Stimulated activated CD8-positive, alpha-beta memory T cell treated with anti-CD3 and anti-CD28 coated beads, Interleukin-7, amount 100 ng/mL, for 48 hours (primary cell): Measurements from ENCODE around the gene HOXC5.

ENCODE experiments used
- DNase-seq, 2 donors: peaks; one replicate each; pipeline ENCODE4 v3.0.0-alpha.2; 2020; ENCODE audit warnings: low read depth in 1 of 2; ENCODE audit errors: extremely low read depth in 1 of 2

HOXC5 gene

GRCh38 chr12:53995378-53996239 is 37.2 kb upstream of the HOXC5 start:
- DNase-seq, result no peak

GRCh38 chr12:53996240-53997203 is 36.3 kb upstream of the HOXC5 start:
- no peak for DNase-seq

DNA sequence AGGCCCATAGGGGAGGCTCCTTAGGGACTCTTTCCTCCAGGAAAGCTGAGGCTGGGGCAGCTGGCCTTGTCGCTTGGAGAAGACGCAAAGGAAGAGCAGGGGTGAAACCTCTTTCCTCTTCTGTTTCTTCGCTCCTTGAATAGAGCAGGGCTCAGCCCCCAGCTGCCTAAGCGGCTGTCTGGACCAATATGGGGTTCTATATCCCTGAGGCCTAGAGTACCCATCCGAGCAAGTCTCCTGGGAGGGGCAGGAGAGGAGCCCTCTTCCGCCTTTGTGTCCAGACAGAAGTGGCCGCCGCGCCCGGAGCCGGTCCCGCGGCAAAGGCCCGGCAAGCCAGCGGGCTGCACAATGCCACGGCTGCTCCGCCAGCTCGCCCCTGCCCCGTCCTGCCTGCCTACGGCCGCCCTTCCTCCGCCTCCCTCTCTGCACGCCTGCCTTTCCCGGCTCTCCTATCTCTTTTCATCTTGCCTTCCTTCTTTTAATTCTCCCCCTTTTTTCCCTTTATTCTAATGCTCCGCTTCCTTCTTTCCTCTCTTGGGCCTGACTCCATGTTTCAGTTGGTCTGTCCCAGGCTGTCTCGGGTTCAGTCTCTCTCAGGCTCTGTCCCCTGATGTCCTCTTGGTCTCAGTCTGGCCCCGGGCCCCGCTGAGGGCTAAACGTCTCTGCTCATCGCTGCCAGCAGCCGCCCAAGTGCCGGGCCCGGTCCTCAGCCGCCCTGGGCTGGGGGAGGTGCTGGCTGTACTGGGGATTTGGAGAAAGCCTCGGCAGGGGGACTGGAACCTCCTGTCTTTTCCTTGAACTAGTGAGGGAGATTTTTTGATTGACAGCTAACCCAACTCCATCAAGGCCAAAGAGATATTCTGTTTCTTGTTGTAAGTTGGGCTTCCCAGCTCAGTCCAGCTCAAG is 35.4 kb upstream of the HOXC5 start:
- DNase-seq, result no peak

- DNase-seq, result no peak
Measured at GRCh38 chr12:53998110-53998899, 34.5 kb upstream of the HOXC5 start.

DNA sequence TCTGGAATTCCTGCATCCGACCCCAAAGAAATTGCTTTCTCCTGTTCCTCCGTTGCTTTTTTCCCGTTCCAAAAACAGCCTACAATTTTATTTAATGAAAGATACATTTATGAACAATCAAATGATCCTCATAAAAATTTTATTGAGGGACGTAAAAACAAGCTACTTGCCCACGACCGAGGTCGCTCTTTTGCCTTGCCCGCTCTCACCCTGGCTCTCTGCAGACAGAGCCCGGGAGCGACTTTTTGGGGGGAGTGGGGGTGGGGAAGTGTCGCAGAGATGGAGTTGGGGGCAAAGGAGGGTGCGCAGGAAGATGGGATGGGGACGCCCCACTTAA is 34.0 kb upstream of the HOXC5 start:
- DNase-seq, result no peak

DNA sequence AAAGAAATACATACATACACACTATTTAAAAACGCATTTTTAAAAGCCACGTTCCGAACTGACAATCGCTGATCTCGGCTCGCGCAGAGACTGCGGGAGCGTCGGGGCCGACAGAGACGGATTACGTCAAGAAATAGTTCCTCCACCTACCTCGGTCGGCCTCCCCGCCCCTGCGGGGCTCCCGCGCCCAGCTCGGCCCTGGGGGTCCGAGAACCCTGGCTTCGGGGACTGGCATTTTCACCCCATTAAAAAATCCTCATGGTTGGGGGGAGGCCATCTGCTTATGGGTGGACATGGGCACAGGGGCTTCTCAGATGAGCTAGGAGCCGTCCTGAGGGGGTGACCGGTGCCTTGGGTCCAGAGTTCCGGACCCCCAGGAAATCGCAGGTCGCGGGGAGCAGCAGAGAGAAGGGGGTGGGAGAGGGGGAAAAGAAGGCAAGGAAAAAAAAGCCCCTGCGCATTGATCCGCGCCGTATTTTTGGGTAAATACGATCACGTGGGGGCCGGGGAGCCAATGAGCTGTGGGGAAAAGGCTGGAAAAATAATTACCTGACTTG is 33.2 kb upstream of the HOXC5 start:
- DNase-seq, result no peak

GRCh38 chr12:54000116-54001114 is 32.4 kb upstream of the HOXC5 start, which contains the start of gene HOXC9:
Gene HOXC9 (plus strand): TSS chr12:54000161. CDS start chr12:54000189, 28 bp downstream.
- no peak for DNase-seq

DNA sequence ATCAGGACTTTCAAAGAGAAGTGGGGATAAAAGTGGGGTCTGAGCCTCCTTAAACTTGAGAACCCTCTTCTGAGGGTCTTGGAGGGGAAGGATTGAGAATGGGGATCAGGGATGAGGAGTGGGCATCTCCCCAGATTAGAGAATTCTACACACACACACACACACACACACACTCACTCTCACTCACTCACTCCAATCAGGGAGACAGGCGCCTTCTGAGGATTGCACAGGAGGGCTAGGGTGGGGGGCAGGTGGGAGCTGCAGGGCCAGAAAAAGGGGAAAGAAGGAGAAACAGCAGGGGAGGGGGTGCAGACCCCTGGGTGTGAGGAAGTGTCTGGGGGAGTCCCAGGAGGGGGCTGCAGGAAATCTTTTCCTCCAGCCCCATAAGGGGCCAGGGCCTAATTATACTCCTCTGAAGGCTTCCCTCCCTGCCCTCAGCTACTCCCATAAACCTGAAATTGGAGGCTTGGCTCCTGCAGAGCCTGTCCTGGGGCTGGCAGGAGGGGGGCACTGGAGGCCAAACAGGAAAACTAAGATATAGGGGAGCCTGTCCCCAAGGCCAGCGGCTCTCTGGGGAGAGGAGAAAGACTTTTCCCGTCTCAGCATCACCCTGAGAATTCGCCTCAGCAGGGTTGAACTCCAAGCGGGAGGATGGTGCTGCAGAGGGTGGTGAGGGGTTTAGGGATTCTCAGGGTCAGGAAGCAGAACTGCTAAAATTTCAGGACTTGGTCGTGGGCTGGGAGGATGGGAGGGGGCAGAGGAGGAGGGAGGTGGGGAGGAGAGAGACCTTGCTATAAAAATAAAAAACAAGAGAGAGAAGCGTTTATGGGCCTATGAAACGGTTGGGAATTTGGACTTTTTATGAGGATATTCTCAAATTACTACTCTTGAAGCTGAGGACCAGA is 31.3 kb upstream of the HOXC5 start:
- DNase-seq, result no peak

DNA sequence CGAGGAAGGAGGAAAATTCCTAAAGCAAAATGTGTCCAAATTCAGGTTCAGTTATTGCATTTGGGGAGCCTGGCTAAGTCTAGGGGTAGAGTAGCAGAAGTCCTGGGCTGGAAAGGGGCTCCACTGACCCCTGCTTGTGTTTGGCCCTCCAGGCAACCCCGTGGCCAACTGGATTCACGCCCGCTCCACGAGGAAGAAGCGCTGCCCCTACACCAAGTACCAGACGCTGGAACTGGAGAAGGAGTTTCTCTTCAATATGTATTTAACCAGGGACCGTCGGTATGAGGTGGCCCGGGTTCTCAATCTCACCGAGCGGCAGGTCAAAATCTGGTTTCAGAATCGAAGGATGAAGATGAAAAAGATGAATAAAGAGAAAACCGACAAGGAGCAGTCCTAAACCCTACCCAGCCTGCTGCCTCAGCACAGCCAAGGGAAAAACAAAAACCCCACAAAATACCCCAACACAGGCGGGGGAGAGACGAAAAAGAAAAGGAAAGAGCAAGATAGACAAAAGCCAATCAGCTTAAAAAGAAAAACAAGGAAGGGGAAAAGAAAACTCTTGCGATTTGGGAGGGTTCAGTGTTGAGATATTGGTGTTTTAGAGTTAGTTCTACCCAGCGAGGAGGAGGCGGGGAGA is 30.5 kb upstream of the HOXC5 start:
- DNase-seq, result no peak

DNA sequence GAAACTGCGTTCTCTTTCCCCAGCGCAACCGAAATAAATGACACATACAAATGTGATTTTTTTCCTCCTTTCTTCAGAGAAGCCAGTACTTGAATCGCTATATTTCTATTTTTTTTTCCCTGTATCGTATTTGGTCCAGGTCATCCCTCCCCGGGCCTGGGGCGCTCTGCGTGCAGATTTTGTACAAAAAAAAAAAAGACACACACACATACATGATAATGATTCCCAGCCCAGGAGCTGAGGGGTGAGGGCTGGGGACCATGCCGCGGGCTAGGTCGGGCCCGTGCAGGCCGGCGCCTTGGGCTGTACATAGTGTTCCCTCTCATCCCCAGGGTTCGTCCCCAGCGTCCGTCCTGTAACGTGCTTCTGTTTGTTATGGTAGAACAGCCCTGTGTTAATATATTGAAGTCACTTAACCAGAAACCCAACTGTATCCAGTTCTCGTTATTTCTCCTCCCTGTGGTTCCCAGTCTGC is 29.9 kb upstream of the HOXC5 start:
- DNase-seq, result no peak

GRCh38 chr12:54003625-54004024 is 29.2 kb upstream of the HOXC5 start:
- no peak for DNase-seq

DNA sequence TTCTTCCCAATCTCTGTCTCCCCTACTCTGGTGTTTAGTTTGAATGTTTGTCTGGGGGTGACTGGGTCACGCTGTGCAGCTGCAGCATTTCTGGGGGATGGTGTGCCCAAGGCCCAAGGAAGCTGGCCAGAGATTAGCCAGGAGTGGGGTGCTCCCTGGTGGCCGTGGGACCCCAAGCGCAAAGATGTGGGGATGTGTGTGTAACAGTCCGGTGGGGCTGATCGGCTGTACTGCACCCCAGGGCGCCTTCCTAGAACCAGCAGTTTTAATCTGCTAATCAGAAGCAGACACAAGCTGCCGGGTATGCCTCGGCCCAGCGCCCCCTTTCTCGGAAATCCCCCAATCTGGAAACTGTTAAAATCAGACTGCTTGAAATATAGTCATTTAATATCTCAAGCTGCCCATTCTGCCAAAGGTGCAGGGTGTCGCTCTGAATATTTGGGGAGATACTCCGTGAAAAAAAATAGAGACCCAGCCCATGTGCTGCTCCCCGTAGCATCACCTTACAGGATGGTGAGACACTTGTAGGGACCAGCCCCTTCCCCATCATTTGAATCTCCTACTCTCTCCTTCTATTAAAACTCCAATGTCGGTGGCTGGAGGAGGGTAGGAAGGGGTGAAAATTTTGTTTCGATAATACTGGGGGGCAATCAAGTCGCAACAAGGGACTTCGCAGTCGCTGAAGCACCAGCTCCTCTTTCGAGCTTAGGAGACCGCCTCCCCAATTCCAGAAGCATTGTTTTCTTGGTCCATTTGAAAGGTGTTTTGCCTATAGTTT is 28.6 kb upstream of the HOXC5 start:
- DNase-seq, result no peak

- no peak for DNase-seq
Measured at GRCh38 chr12:54004841-54005530, 27.9 kb upstream of the HOXC5 start.

GRCh38 chr12:54005531-54005852 is 27.4 kb upstream of the HOXC5 start:
- DNase-seq, result no peak

DNA sequence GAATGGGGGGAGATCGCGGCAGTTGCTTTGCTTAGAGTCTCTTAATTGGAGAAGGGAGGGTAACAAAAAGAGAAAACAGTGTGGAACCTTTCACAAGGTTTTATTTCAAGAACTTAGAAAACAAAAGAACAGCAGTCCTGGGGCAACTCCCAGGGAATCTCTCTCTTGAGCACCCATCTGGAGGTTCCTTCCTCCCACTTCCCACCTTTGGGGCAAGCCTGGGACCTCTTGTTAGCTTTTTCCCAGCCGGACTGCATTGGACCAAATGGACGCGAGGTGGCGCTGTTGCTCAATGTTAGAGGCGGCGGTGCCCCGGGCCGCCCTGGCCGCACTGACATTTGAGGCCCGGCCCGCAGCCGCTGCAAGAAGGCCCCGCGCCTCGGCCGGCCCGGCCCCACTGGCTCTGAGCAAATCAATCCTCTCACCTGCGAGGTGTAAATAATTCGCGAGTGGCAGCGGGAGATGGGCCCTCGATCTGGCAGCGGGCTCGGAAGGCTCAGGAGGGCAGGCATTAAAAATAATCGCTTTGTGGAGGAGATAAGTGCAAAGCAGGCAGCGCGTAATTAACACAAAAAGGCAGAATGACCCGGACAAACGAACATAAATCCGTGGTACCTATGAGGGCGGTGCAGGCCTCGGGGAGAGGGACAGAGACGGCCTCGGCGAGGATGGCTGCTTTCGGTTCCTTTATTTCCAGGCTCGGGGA is 26.8 kb upstream of the HOXC5 start:
- peak; percentile 54 to 69 for DNase-seq
